HFFc6 (cell line): Measurements from ENCODE around the gene HOXA6. TPM values are rescaled to one million over a fixed set of nuclear protein-coding genes. Genes with fewer than 3 reads are reported as not detected.

Source experiments
- DNase-seq: peaks from one replicate; pipeline ENCODE4 v3.0.0-alpha.2; 2018
- H3K27ac Mint-ChIP-seq: 2 replicates; pipeline ENCODE4 v1.8.0; 2020; ENCODE audit warnings: mild to moderate bottlenecking, mixed read lengths
- H3K27me3 Mint-ChIP-seq: 2 replicates; pipeline ENCODE4 v1.8.0; 2021; ENCODE audit warnings: mild to moderate bottlenecking, moderate library complexity, mixed read lengths; ENCODE audit not compliant: insufficient read depth
- H3K36me3 Mint-ChIP-seq: 2 replicates; pipeline ENCODE4 v1.8.0; 2021; ENCODE audit warnings: low read depth, mixed read lengths
- H3K4me1 Mint-ChIP-seq: 2 replicates; pipeline ENCODE4 v1.8.0; 2020; ENCODE audit warnings: low read depth, mixed read lengths
- H3K4me3 Mint-ChIP-seq: 2 replicates; pipeline ENCODE4 v1.8.0; 2020; ENCODE audit warnings: mild to moderate bottlenecking, moderate library complexity, mixed read lengths
- H3K9me3 Mint-ChIP-seq: 2 replicates; pipeline ENCODE4 v1.8.0; 2020; ENCODE audit warnings: mild to moderate bottlenecking, mixed read lengths
- total RNA-seq, 6 experiments: library from RNA; stranded (reverse); fragmentation: NEBNext Ultra II Directional; extraction: Animal tissue kit (Norgen Biotek cat#: 25700); gene quantifications; 2 replicates in 1 of 6; 3 replicates in 5 of 6; pipeline ENCODE4 v1.2.3, GENCODE V29; 2021
- TF ChIP-seq, protein P1 (sequence below): fragments of 200-600 bp; sonication (generic); IDR thresholded peaks from 2 replicates; pipeline ENCODE4 v1.5.0; 2021; ENCODE audit warnings: antibody characterized with exemption, mild to moderate bottlenecking

Gene HOXA6
- total RNA-seq, 6 experiments from 2014 or later = 2.3 to 3.8 (median 2.8) TPM

- Mint-ChIP-seq H3K27me3 (peaks cover 32% of the 10 kb centered on the region), H3K36me3 (no peaks in the 10 kb centered on the region; the same call in 1 of the 2 replicates), H3K27ac (no peak overlapping the region), H3K9me3 (no peaks in the 10 kb centered on the region), H3K4me3 (no peak overlapping the region), H3K4me1 (peaks cover 16% of the 10 kb centered on the region)
- no peak for DNase-seq
- TF ChIP-seq, protein P1, sequence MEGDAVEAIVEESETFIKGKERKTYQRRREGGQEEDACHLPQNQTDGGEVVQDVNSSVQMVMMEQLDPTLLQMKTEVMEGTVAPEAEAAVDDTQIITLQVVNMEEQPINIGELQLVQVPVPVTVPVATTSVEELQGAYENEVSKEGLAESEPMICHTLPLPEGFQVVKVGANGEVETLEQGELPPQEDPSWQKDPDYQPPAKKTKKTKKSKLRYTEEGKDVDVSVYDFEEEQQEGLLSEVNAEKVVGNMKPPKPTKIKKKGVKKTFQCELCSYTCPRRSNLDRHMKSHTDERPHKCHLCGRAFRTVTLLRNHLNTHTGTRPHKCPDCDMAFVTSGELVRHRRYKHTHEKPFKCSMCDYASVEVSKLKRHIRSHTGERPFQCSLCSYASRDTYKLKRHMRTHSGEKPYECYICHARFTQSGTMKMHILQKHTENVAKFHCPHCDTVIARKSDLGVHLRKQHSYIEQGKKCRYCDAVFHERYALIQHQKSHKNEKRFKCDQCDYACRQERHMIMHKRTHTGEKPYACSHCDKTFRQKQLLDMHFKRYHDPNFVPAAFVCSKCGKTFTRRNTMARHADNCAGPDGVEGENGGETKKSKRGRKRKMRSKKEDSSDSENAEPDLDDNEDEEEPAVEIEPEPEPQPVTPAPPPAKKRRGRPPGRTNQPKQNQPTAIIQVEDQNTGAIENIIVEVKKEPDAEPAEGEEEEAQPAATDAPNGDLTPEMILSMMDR = no peak
Measured at GRCh38 chr7:27123007-27123476, 24.5 kb downstream of the HOXA6 start.

DNA sequence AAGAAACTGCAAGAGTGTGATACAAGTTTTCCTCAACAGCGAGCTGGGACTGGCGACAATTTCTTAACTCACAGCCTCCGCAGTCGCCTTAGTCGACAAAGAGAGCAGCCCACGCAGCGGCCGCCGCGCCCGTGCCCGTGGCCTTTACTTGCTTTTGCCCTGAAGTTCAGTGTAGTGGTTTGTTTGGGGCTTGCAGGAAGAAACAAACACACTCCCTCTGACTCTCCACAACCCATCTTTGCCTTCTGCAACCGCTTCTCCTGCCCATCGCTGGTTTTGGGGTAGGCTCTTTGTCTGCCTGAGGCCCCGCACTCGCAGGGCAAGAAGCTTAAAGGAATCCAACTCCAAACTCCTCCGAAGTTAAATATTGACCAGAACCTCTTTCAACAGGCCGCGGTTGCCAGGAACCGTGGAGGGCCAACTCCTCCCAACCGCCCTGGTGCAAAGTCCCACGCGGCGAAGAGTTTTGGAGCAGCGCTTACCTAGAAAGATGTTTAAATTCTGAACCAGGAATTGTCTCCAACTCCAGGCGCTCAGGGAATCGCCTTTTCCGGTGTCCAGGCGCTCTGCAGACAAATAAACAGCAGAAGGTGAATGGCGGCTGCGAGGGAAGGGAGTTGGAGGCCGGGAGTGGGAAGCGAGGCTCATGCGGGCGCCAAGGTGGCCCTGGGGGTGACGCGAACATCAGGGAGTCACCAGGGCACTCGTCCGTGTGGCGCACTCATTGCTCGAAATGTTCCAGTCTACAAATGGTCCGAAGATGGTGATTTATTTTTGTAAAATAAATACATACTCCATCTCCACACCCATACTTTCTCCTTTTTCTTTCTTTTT, 25.3 kb downstream of the HOXA6 start:
- peaks cover 26% of the 10 kb centered on the region for H3K27me3 Mint-ChIP-seq
- no peaks in the 10 kb centered on the region; the same call in 1 of the 2 replicates for H3K36me3 Mint-ChIP-seq
- TF ChIP-seq, protein P1 = no peak
- no peak for DNase-seq
- peaks cover 16% of the 10 kb centered on the region for H3K4me1 Mint-ChIP-seq
- H3K27ac Mint-ChIP-seq = no peak overlapping the region
- no peak overlapping the region for H3K4me3 Mint-ChIP-seq
- H3K9me3 Mint-ChIP-seq = no peaks in the 10 kb centered on the region

DNA sequence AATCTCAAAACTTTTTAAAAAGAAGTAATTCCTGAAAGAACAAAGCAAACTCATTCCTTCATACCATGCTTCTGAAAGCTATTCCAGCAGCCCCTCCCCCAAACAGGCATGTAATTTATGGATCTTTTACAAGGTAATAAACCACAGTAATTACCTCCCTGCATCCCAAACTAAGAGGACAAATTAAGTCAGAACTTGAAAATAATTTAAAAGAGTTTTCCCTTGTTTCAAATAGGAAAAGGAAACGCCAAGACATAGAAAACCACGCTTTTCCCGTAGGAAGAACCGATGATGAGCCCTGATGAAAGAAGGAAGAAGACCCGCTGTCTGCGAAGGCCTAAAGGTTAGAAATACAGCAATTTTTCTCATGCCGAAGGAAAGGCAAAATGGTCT, 25.9 kb downstream of the HOXA6 start:
- H3K4me3 Mint-ChIP-seq = no peak overlapping the region
- TF ChIP-seq, protein P1 = no peak
- DNase-seq = no peak
- H3K4me1 Mint-ChIP-seq = peaks cover 16% of the 10 kb centered on the region
- no peak overlapping the region for H3K27ac Mint-ChIP-seq
- peaks cover 25% of the 10 kb centered on the region for H3K27me3 Mint-ChIP-seq
- no peaks in the 10 kb centered on the region for H3K9me3 Mint-ChIP-seq
- H3K36me3 Mint-ChIP-seq = no peaks in the 10 kb centered on the region; the same call in 1 of the 2 replicates

DNA sequence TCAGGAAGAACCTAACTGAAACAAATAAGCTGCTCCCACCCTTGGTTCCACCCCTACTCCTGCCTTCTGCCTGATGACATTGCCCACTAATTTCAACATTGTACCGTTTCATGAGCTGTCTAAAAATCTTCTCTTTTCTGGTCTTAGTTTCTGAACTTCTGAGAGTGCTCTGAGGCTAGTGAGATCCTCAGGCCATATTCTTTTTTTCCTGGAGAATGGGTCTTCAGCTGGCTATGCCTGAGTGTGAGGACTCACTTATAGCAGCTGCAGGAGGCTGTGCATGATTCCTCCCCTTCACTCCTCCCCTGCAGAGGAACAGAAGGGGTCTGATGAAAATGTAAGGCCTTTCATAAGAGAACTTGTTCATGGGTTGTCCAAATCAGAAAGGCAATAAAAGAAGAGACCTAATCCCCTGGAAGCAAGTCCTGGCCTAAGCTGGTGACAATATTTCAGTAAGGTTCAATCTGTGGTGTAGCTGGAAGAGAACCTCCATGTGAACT, 28.1 kb downstream of the HOXA6 start:
- TF ChIP-seq, protein P1 = no peak
- Mint-ChIP-seq H3K4me1 (peaks cover 21% of the 10 kb centered on the region), H3K27me3 (peaks cover 30% of the 10 kb centered on the region), H3K36me3 (no peaks in the 10 kb centered on the region; the same call in 1 of the 2 replicates), H3K9me3 (no peaks in the 10 kb centered on the region), H3K4me3 (no peak overlapping the region), H3K27ac (no peak overlapping the region)
- no peak for DNase-seq

- Mint-ChIP-seq H3K4me1 (peaks cover 16% of the 10 kb centered on the region), H3K36me3 (no peaks in the 10 kb centered on the region; the same call in 1 of the 2 replicates)
Measured at GRCh38 chr7:27118580-27118979, 29.0 kb downstream of the HOXA6 start.

More at GRCh38 chr7:27118580-27118979, 29.0 kb downstream of the HOXA6 start:
- H3K27me3 Mint-ChIP-seq = peaks cover 27% of the 10 kb centered on the region
- TF ChIP-seq, protein P1 = no peak
- no peaks in the 10 kb centered on the region for H3K9me3 Mint-ChIP-seq
- no peak overlapping the region for H3K4me3 Mint-ChIP-seq
- H3K27ac Mint-ChIP-seq = no peak overlapping the region
- DNase-seq = no peak
